Gastrocnemius medialis (tissue), 4 donors: Measurements from ENCODE around the gene MAGI1.

ENCODE experiments used
- CTCF ChIP-seq, 5 experiments: fragments of 450-650 bp in 3 of 5; fragments of 200-600 bp in 2 of 5; sonication (generic) in 2 of 5; IDR thresholded peaks in 4 of 5; conservative IDR thresholded peaks in 1 of 5; 1 replicate in 4 of 5; 2 replicates in 1 of 5; pipeline ENCODE4 v1.5.1; 2016 to 2019; ENCODE audit warnings: antibody characterized with exemption in 5 of 5, mild to moderate bottlenecking in 3 of 5, moderate library complexity in 3 of 5
- POLR2A ChIP-seq, 2 donors: fragments of 450-650 bp; IDR thresholded peaks; one replicate each; pipeline ENCODE4 v1.6.1; 2017; ENCODE audit warnings: antibody characterized with exemption in 2 of 2, mild to moderate bottlenecking in 2 of 2, moderate library complexity in 2 of 2

- TF ChIP-seq CTCF (IDR thresholded peaks at IDR 0.05 in 4 of 5, conservative IDR thresholded peaks at IDR 0.05 in 1 of 5): no peak
- TF ChIP-seq POLR2A (IDR thresholded peaks at IDR 0.05): no peak
Measured at GRCh38 chr3:65330072-65330471, 708.6 kb downstream of the MAGI1 start.
